ENCODE measurements around the gene ASS1. TPM values are rescaled to one million over a fixed set of nuclear protein-coding genes. Genes with fewer than 3 reads are reported as not detected.

The ASS1 gene
- total and polyA plus RNA-seq, 2 of the 13 experiments (the other 11 are each of a cell fraction or from before 2014, with no cell fraction given), result 77.6 to 122 TPM

DNA sequence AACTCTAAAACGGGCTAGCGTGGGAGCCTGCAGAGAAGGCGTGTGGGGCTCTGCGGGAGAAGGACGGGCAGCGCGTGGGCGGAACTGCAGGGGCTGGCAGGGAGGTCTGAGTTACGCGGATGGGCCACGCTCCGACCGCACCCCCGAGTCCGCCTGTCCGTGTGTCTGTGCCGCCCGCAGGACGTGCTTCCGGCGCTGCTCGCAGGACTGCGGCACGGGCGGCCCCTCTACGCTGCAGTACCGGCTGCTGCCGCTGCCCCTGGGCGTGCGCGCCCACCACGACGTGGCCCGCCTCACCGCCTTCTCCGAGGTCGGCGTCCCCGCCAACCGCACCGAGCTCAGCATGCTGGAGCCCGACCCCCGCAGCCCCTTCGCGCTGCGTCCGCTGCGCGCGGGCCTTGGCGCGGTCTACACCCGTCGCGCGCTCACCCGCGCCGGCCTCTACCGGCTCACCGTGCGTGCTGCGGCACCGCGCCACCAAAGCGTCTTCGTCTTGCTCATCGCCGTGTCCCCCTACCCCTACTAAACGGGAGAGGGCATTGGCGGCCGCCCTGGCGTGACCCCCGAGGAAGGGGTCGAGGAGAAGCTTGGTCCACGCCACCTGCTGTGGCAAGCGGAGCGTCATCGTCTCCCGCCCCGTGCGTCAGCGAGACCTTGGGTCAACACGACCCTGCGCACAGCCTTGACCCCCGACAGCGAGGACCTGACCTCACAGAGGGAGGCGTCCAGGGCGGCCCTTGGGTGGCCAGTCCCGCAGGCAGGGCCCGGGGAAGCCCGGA is 11.4 kb upstream of the ASS1 start (continued):
- TF ChIP-seq MYPOP (CRISPR knock-in tag; IDR thresholded peaks at IDR 0.05) (no peak), PCBP2 (optimal IDR thresholded peaks at IDR 0.05; ENCODE audit: low read depth, low read length, poor library complexity, severe bottlenecking) (no peak), BATF2 (CRISPR knock-in tag; IDR thresholded peaks at IDR 0.05) (no peak), RNF2 (conservative IDR thresholded peaks at IDR 0.05; ENCODE audit: low read depth) (peak; percentile 87), ZFP36L1 (CRISPR knock-in tag; IDR thresholded peaks at IDR 0.05) (no peak), FOSL2 (CRISPR knock-in tag; IDR thresholded peaks at IDR 0.05) (peak; percentile 62), ZNF326 (CRISPR knock-in tag; IDR thresholded peaks at IDR 0.05; ENCODE audit: borderline replicate concordance) (no peak), SRY (CRISPR knock-in tag; IDR thresholded peaks at IDR 0.05) (no peak), FOXA1 (IDR thresholded peaks at IDR 0.05) (no peak), FOXA1 (CRISPR knock-in tag; IDR thresholded peaks at IDR 0.05) (peak; percentile 82), ZNF546 (CRISPR knock-in tag; conservative IDR thresholded peaks at IDR 0.05) (peak; percentile 92), THAP11 (CRISPR knock-in tag; IDR thresholded peaks at IDR 0.05) (peak; percentile 16; the same call in 1 of the 2 replicates), U2AF1 (optimal IDR thresholded peaks at IDR 0.05; ENCODE audit: low read depth, low read length) (no peak), EEA1 (CRISPR knock-in tag; IDR thresholded peaks at IDR 0.05; ENCODE audit: borderline replicate concordance) (no peak; the same call in 1 of the 2 replicates), TRAFD1 (CRISPR knock-in tag; IDR thresholded peaks at IDR 0.05; ENCODE audit: borderline replicate concordance) (no peak), ZNF615 (CRISPR knock-in tag; IDR thresholded peaks at IDR 0.05; ENCODE audit: borderline replicate concordance) (no peak), TERF1 (CRISPR knock-in tag; IDR thresholded peaks at IDR 0.05) (peak; percentile 89; the same call in 1 of the 2 replicates), ZNF652 (CRISPR knock-in tag; IDR thresholded peaks at IDR 0.05; ENCODE audit: borderline replicate concordance, low read depth) (no peak), DMAP1 (CRISPR knock-in tag; IDR thresholded peaks at IDR 0.05) (no peak; the same call in 1 of the 2 replicates), RBM22 (optimal IDR thresholded peaks at IDR 0.05; ENCODE audit: low read length) (no peak), ZNF205 (CRISPR knock-in tag; IDR thresholded peaks at IDR 0.05) (no peak), ZNF430 (CRISPR knock-in tag; IDR thresholded peaks at IDR 0.05) (peak; percentile 76; the same call in 1 of the 2 replicates), ATF5 (CRISPR knock-in tag; IDR thresholded peaks at IDR 0.05; ENCODE audit: low read depth) (no peak)
- TF ChIP-seq, protein P1, sequence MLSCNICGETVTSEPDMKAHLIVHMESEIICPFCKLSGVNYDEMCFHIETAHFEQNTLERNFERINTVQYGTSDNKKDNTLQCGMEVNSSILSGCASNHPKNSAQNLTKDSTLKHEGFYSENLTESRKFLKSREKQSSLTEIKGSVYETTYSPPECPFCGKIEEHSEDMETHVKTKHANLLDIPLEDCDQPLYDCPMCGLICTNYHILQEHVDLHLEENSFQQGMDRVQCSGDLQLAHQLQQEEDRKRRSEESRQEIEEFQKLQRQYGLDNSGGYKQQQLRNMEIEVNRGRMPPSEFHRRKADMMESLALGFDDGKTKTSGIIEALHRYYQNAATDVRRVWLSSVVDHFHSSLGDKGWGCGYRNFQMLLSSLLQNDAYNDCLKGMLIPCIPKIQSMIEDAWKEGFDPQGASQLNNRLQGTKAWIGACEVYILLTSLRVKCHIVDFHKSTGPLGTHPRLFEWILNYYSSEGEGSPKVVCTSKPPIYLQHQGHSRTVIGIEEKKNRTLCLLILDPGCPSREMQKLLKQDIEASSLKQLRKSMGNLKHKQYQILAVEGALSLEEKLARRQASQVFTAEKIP (CRISPR knock-in tag; IDR thresholded peaks at IDR 0.05; ENCODE audit: borderline replicate concordance), result no peak

Data from HepG2 (cell line).